Mesendoderm (in vitro differentiated cells): Measurements from ENCODE around the gene JARID2.

ENCODE experiments used
- DNase-seq: peaks from one replicate; pipeline ENCODE4 v3.0.0; 2013
- H2AK5ac ChIP-seq: 2 replicates; pipeline ENCODE4 v1.6.1; 2013; ENCODE audit warnings: low read length, inconsistent platforms
- H2BK120ac ChIP-seq: 2 replicates; pipeline ENCODE4 v1.6.1; 2013; ENCODE audit warnings: low read depth, mild to moderate bottlenecking, low read length, moderate library complexity, mixed read lengths
- H2BK15ac ChIP-seq: replicated peaks from 2 replicates; pipeline ENCODE4 v1.6.1; 2013; ENCODE audit warnings: low read depth, mild to moderate bottlenecking, moderate library complexity
- H2BK5ac ChIP-seq: 2 replicates; pipeline ENCODE4 v1.6.1; 2013; ENCODE audit warnings: low read length, inconsistent platforms
- H3K18ac ChIP-seq: 2 replicates; pipeline ENCODE4 v1.6.1; 2013; ENCODE audit warnings: mild to moderate bottlenecking, low read length, mixed read lengths
- H3K23ac ChIP-seq: one replicate; pipeline ENCODE4 v1.6.1; 2013; ENCODE audit warnings: low read length
- H3K27ac ChIP-seq: 2 replicates; pipeline ENCODE4 v1.5.1; 2013; ENCODE audit warnings: low read depth, mild to moderate bottlenecking, inconsistent platforms, low read length, moderate library complexity
- H3K27me3 ChIP-seq: 2 replicates; pipeline ENCODE4 v1.6.1; 2013; ENCODE audit warnings: low read length, control low read depth, mild to moderate bottlenecking, inconsistent platforms; ENCODE audit not compliant: insufficient read depth, poor library complexity
- H3K36me3 ChIP-seq: 2 replicates; pipeline ENCODE4 v1.6.1; 2013; ENCODE audit warnings: low read length, inconsistent platforms; ENCODE audit not compliant: control insufficient read depth, insufficient read depth
- H3K4ac ChIP-seq: one replicate; pipeline ENCODE4 v1.6.1; 2013; ENCODE audit warnings: low read depth, mild to moderate bottlenecking, low read length, moderate library complexity
- H3K4me1 ChIP-seq: 2 replicates; pipeline ENCODE4 v1.6.1; 2013; ENCODE audit warnings: low read depth, low read length, inconsistent platforms; ENCODE audit not compliant: control insufficient read depth
- H3K4me2 ChIP-seq: 2 replicates; pipeline ENCODE4 v1.6.1; 2013; ENCODE audit warnings: low read length
- H3K4me3 ChIP-seq: 2 replicates; pipeline ENCODE4 v1.5.1; 2013; ENCODE audit warnings: mild to moderate bottlenecking, low read length
- H3K56ac ChIP-seq: one replicate; pipeline ENCODE4 v1.6.1; 2013; ENCODE audit warnings: low read length
- H3K79me1 ChIP-seq: 2 replicates; pipeline ENCODE4 v1.6.1; 2013; ENCODE audit warnings: low read length, inconsistent platforms
- H3K79me2 ChIP-seq: 2 replicates; pipeline ENCODE4 v1.6.1; 2013; ENCODE audit warnings: mild to moderate bottlenecking, low read length; ENCODE audit not compliant: control insufficient read depth, insufficient read depth
- H3K9ac ChIP-seq: 2 replicates; pipeline ENCODE4 v1.6.1; 2013; ENCODE audit warnings: low read length, inconsistent platforms
- H4K5ac ChIP-seq: one replicate; pipeline ENCODE4 v1.6.1; 2013; ENCODE audit warnings: low read length
- H4K8ac ChIP-seq: one replicate; pipeline ENCODE4 v1.6.1; 2013; ENCODE audit warnings: low read depth, mild to moderate bottlenecking, control low read depth, low read length, moderate library complexity
- WGBS: extraction: QIAGEN DNeasy Blood & Tissue Kit; methylation state at CpG from one replicate; pipeline ENCODE4 v1.1.7; 2013; ENCODE audit warnings: low lambda C conversion rate, missing lambda C conversion rate; ENCODE audit not compliant: insufficient coverage; ENCODE audit errors: extremely low coverage; 5-methylcytosine and 5-hydroxymethylcytosine counted together

JARID2 gene

GRCh38 chr6:15557174-15557573, 311.3 kb downstream of the JARID2 start:
- Histone ChIP-seq H3K79me2 (no peaks in the 10 kb centered on the region), H3K79me1 (no peaks in the 10 kb centered on the region), H2BK15ac (no peak overlapping the region), H4K5ac (no peak overlapping the region), H4K8ac (no peak overlapping the region), H3K4me3 (no peak overlapping the region), H3K27ac (no peak overlapping the region), H3K18ac (no peak overlapping the region), H3K27me3 (no peaks in the 10 kb centered on the region), H3K36me3 (no peaks in the 10 kb centered on the region), H3K56ac (no peak overlapping the region), H3K4ac (no peak overlapping the region), H3K4me1 (peaks cover 3% of the 10 kb centered on the region), H3K23ac (no peak overlapping the region), H2AK5ac (no peak overlapping the region), H3K4me2 (no peak overlapping the region), H3K9ac (no peak overlapping the region), H2BK5ac (no peak overlapping the region), H2BK120ac (no peak overlapping the region)
- no peak for DNase-seq

- H3K79me1 ChIP-seq = no peaks in the 10 kb centered on the region
- peak overlapping the region; percentile 18 for H3K18ac ChIP-seq
- H2BK5ac ChIP-seq = no peak overlapping the region
- H3K4ac ChIP-seq = no peak overlapping the region
- no peak overlapping the region for H3K27ac ChIP-seq
- H3K56ac ChIP-seq = no peak overlapping the region
- no peak overlapping the region for H2BK15ac ChIP-seq
- no peak overlapping the region for H3K9ac ChIP-seq
- no peaks in the 10 kb centered on the region for H3K27me3 ChIP-seq
- no peak overlapping the region for H3K4me2 ChIP-seq
- no peaks in the 10 kb centered on the region for H3K79me2 ChIP-seq
- WGBS = no CpG with 5 or more reads among the region's 1 CpG
- H3K23ac ChIP-seq = no peak overlapping the region
- no peak overlapping the region for H2AK5ac ChIP-seq
- H3K4me3 ChIP-seq = no peak overlapping the region
- H2BK120ac ChIP-seq = no peak overlapping the region
- no peak overlapping the region for H4K5ac ChIP-seq
- no peak overlapping the region for H4K8ac ChIP-seq
- H3K4me1 ChIP-seq = no peaks in the 10 kb centered on the region
- no peak for DNase-seq
- H3K36me3 ChIP-seq = no peaks in the 10 kb centered on the region
Observed at GRCh38 chr6:15560713-15561112, 314.8 kb downstream of the JARID2 start.

- Histone ChIP-seq H3K18ac (no peak overlapping the region), H2BK120ac (no peak overlapping the region), H2AK5ac (no peak overlapping the region), H3K27ac (no peak overlapping the region), H3K9ac (no peak overlapping the region), H3K79me1 (no peaks in the 10 kb centered on the region), H2BK15ac (no peak overlapping the region), H4K8ac (no peak overlapping the region), H3K56ac (no peak overlapping the region), H3K4me2 (no peak overlapping the region), H3K4me1 (no peaks in the 10 kb centered on the region), H3K36me3 (no peaks in the 10 kb centered on the region), H4K5ac (no peak overlapping the region), H3K27me3 (no peaks in the 10 kb centered on the region), H3K79me2 (no peaks in the 10 kb centered on the region), H2BK5ac (no peak overlapping the region), H3K4ac (no peak overlapping the region), H3K23ac (no peak overlapping the region), H3K4me3 (no peak overlapping the region)
- no CpG with 5 or more reads among the region's 3 CpGs for WGBS
- no peak for DNase-seq
Observed at GRCh38 chr6:15561447-15562199, 315.8 kb downstream of the JARID2 start.

- no peak for DNase-seq
- Histone ChIP-seq H3K18ac (no peak overlapping the region), H4K8ac (no peak overlapping the region), H3K4me2 (no peak overlapping the region), H3K23ac (no peak overlapping the region), H3K9ac (no peak overlapping the region), H3K36me3 (no peaks in the 10 kb centered on the region), H2AK5ac (no peak overlapping the region), H3K27me3 (no peaks in the 10 kb centered on the region), H3K4ac (no peak overlapping the region), H3K79me2 (no peaks in the 10 kb centered on the region), H3K56ac (no peak overlapping the region), H2BK5ac (no peak overlapping the region), H3K4me3 (no peak overlapping the region), H4K5ac (no peak overlapping the region), H3K27ac (no peak overlapping the region), H2BK120ac (no peak overlapping the region), H3K79me1 (no peaks in the 10 kb centered on the region), H3K4me1 (no peaks in the 10 kb centered on the region), H2BK15ac (no peak overlapping the region)
- no CpG with 5 or more reads among the region's 1 CpG for WGBS
Observed at GRCh38 chr6:15562977-15563376, 317.1 kb downstream of the JARID2 start.

GRCh38 chr6:15569035-15569995, 323.4 kb downstream of the JARID2 start:
- no peak overlapping the region for H3K23ac ChIP-seq
- H3K18ac ChIP-seq = no peak overlapping the region
- H3K4ac ChIP-seq = no peak overlapping the region
- H2BK5ac ChIP-seq = no peak overlapping the region
- no peak overlapping the region for H3K27ac ChIP-seq
- H3K4me1 ChIP-seq = no peaks in the 10 kb centered on the region
- H2BK15ac ChIP-seq = no peak overlapping the region
- no CpG with 5 or more reads among the region's 17 CpGs for WGBS
- H2BK120ac ChIP-seq = no peak overlapping the region
- H2AK5ac ChIP-seq = no peak overlapping the region
- H3K27me3 ChIP-seq = no peaks in the 10 kb centered on the region
- no peak overlapping the region for H3K56ac ChIP-seq
- H3K79me2 ChIP-seq = no peaks in the 10 kb centered on the region
- H3K36me3 ChIP-seq = no peaks in the 10 kb centered on the region
- no peaks in the 10 kb centered on the region for H3K79me1 ChIP-seq
- no peak overlapping the region for H3K4me2 ChIP-seq
- H4K8ac ChIP-seq = no peak overlapping the region
- no peak overlapping the region for H4K5ac ChIP-seq
- no peak overlapping the region for H3K9ac ChIP-seq
- no peak overlapping the region for H3K4me3 ChIP-seq
- peak; percentile 38 for DNase-seq
